DOHH2 (cell line): Measurements from ENCODE around the gene CEP63.

Source experiments
- CTCF ChIP-seq: fragments of 200-600 bp; sonication (generic); IDR thresholded peaks from one replicate; pipeline ENCODE4 v1.5.1; 2014; ENCODE audit warnings: antibody characterized with exemption, mild to moderate bottlenecking, low read depth, low read length; ENCODE audit not compliant: poor library complexity, severe bottlenecking
- EZH2phosphoT487 ChIP-seq: fragments of 200-600 bp; sonication (generic); IDR thresholded peaks from 2 replicates; pipeline ENCODE4 v1.6.1; 2017; ENCODE audit warnings: borderline replicate concordance, mild to moderate bottlenecking, antibody characterized with exemption, low read length, moderate library complexity, mixed read lengths

DNA sequence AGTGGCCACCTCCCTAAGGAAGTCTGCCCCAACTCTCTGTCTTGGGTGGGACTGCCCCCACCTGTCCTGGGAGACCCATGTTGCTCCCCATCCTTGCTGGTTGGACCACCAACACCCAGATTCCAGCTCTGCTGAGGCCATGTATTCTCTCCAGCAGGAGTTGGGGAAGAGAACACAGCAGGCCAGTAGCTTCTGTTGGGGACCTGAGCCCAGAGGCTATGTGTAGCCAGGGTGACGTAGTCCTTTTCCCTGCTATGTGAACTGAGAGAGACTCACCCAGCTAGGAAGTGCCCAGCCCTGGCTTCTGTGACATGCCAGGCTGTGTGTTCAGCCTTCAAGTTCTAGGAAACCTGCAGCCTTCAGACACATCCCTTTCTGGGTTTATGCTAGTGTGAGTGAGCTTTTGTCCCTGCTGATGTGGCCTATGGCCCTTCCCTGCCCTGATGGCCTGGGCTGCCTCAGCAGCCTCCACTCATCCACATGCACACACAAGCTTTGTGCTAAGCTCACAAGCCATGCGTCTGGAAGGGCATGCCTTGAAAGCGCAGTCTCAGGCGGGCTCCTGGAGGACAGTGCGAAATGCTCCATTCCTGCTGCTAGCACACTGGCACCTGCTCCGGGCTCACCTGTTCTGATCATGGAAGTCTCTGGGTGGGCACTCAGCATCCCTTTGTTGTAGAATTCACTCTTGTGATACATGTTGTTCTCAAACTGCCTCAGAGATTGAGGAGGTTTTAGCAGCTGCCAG is 122.3 kb downstream of the CEP63 start:
- TF ChIP-seq CTCF (no peak), EZH2phosphoT487 (no peak)
